ENCODE measurements around the gene CDH4.
"Not testable (repeated sequence)": the region's sequence is repeated elsewhere in the genome, so short reads cannot be mapped to it uniquely, and the experiment has no call there.

Gene CDH4

GRCh38 chr20:61932199-61932592, 680.1 kb downstream of the CDH4 start:
- FAIRE-seq, result no peak

GRCh38 chr20:61932711-61933480, 680.8 kb downstream of the CDH4 start:
- FAIRE-seq, result no peak

GRCh38 chr20:61933481-61933950, 681.5 kb downstream of the CDH4 start:
- no peak for FAIRE-seq

- FAIRE-seq, result no peak
Measured at GRCh38 chr20:61933951-61934715, 682.1 kb downstream of the CDH4 start.

- no peak for FAIRE-seq
Measured at GRCh38 chr20:61934716-61935530, 682.9 kb downstream of the CDH4 start.

GRCh38 chr20:61935926-61936700, 684.1 kb downstream of the CDH4 start:
- FAIRE-seq, result no peak

GRCh38 chr20:61936701-61937131, 684.7 kb downstream of the CDH4 start:
- no peak for FAIRE-seq

GRCh38 chr20:61937146-61937962, 685.3 kb downstream of the CDH4 start:
- FAIRE-seq, result no peak

GRCh38 chr20:61937963-61938838, 686.1 kb downstream of the CDH4 start:
- no peak for FAIRE-seq

- no peak for FAIRE-seq
Measured at GRCh38 chr20:61938839-61939690, 687.0 kb downstream of the CDH4 start.

- no peak for FAIRE-seq
Measured at GRCh38 chr20:61939691-61940360, 687.8 kb downstream of the CDH4 start.

- no peak for FAIRE-seq
Measured at GRCh38 chr20:61940491-61940890, 688.4 kb downstream of the CDH4 start.

GRCh38 chr20:61940976-61941720, 689.1 kb downstream of the CDH4 start:
- no peak for FAIRE-seq

GRCh38 chr20:61941721-61942405, 689.8 kb downstream of the CDH4 start:
- FAIRE-seq, result no peak

- no peak for FAIRE-seq
Measured at GRCh38 chr20:61942526-61942925, 690.5 kb downstream of the CDH4 start.

- FAIRE-seq, result not testable (repeated sequence)
Measured at GRCh38 chr20:61944967-61945366, 692.9 kb downstream of the CDH4 start.

- not testable (repeated sequence) for FAIRE-seq
Measured at GRCh38 chr20:61945495-61945894, 693.4 kb downstream of the CDH4 start.

Data from TTC549 (cell line).